ENCODE results near the gene DAB2IP.

The DAB2IP gene

DNA sequence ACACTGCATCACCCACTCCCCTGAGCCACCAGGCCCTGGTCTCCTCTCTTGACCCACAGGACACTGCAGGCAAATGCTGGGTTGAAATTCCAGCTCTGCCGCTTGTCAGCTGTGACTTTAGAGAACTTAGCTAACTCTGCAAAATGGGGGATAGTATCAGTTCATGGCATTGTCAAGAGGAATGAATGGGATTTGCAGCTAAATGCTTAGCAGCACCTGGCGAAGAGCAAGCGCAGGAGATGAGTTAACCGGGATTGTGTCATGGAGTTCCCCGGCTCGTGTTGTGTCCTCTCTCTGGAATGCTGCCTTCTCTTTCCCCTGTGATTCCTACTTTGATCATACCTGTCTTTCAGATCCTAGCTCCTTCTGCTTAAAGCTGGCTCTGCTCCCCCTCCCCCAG, 67.1 kb downstream of the DAB2IP start (continued):
- TF ChIP-seq ZNF433 (tag by site-specific recombination; IDR thresholded peaks at IDR 0.05; ENCODE audit: low read depth) = no peak
- no peak for TF ChIP-seq OVOL3 (tag by site-specific recombination; IDR thresholded peaks at IDR 0.05)
- no peak for TF ChIP-seq ZNF157 (tag by site-specific recombination; IDR thresholded peaks at IDR 0.05)
- TF ChIP-seq ZNF211 (tag by site-specific recombination; IDR thresholded peaks at IDR 0.05; ENCODE audit: low read depth) = no peak
- no peak for TF ChIP-seq ZNF530 (tag by site-specific recombination; IDR thresholded peaks at IDR 0.05; ENCODE audit: low read depth)
- no peak for TF ChIP-seq ZNF174 (tag by site-specific recombination; IDR thresholded peaks at IDR 0.05)
- no peak for TF ChIP-seq HOXC10 (CRISPR knock-in tag; IDR thresholded peaks at IDR 0.05)
- TF ChIP-seq, protein P1, sequence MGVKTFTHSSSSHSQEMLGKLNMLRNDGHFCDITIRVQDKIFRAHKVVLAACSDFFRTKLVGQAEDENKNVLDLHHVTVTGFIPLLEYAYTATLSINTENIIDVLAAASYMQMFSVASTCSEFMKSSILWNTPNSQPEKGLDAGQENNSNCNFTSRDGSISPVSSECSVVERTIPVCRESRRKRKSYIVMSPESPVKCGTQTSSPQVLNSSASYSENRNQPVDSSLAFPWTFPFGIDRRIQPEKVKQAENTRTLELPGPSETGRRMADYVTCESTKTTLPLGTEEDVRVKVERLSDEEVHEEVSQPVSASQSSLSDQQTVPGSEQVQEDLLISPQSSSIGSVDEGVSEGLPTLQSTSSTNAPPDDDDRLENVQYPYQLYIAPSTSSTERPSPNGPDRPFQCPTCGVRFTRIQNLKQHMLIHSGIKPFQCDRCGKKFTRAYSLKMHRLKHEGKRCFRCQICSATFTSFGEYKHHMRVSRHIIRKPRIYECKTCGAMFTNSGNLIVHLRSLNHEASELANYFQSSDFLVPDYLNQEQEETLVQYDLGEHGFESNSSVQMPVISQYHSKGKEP (tag by site-specific recombination; IDR thresholded peaks at IDR 0.05) = no peak
- TF ChIP-seq ZNF221 (tag by site-specific recombination; IDR thresholded peaks at IDR 0.05; ENCODE audit: borderline replicate concordance) = no peak

- CTCF ChIA-PET = interaction anchor here (0.7 kb wide), 1 partner anchor 1554 kb away, joined by 3 read pairs; no protein-coding TSS in a partner anchor
- Histone ChIP-seq H3K4me3 (ENCODE audit: low read depth, low read length) (no peak overlapping the region), H3K36me3 (ENCODE audit: control insufficient read depth in 2 of 2, insufficient read depth in 1 of 2, low read length in 2 of 2) (no peaks in the 10 kb centered on the region), H3K9me3 (ENCODE audit: control insufficient read depth, insufficient read depth, low read depth, low read length) (no peaks in the 10 kb centered on the region), H3K27ac (ENCODE audit: extremely low read depth, low read depth, low read length) (no peak overlapping the region), H3K4me1 (ENCODE audit: control insufficient read depth, insufficient read depth, low read length) (no peaks in the 10 kb centered on the region)
- TF ChIP-seq ZIC2 (tag by site-specific recombination; IDR thresholded peaks at IDR 0.05) (peak; percentile 52; the same call in 1 of the 2 replicates), ZNF549 (tag by site-specific recombination; IDR thresholded peaks at IDR 0.05) (no peak), ZNF544 (tag by site-specific recombination; IDR thresholded peaks at IDR 0.05) (no peak), KLF17 (tag by site-specific recombination; IDR thresholded peaks at IDR 0.05) (0 out of 2 replicates have a peak, but pooled peaks have one; percentile 15)
- POLR2A ChIA-PET = no interaction called here
Observed at GRCh38 chr9:121720311-121721057, 69.0 kb downstream of the DAB2IP start.

- Histone ChIP-seq H3K27ac (ENCODE audit: extremely low read depth, low read depth, low read length) (no peak overlapping the region), H3K4me1 (ENCODE audit: control insufficient read depth, insufficient read depth, low read length) (no peaks in the 10 kb centered on the region), H3K4me3 (ENCODE audit: low read depth, low read length) (no peak overlapping the region), H3K36me3 (ENCODE audit: control insufficient read depth in 2 of 2, insufficient read depth in 1 of 2, low read length in 2 of 2) (no peaks in the 10 kb centered on the region), H3K9me3 (ENCODE audit: control insufficient read depth, insufficient read depth, low read depth, low read length) (no peaks in the 10 kb centered on the region)
- ChIA-PET POLR2A (no interaction called here), CTCF (interaction anchor here (1.0 kb wide), 2 partner anchors 14 to 30 kb away, joined by 3 to 5 read pairs; no protein-coding TSS in a partner anchor)
- TF ChIP-seq ZNF274 (IDR thresholded peaks at IDR 0.05; ENCODE audit: low read length) (no peak), ZNF274 (tag by site-specific recombination; IDR thresholded peaks at IDR 0.05; ENCODE audit: borderline replicate concordance) (no peak), ZNF677 (tag by site-specific recombination; IDR thresholded peaks at IDR 0.05) (no peak), ZIC2 (tag by site-specific recombination; IDR thresholded peaks at IDR 0.05) (no peak), ZNF174 (tag by site-specific recombination; IDR thresholded peaks at IDR 0.05) (no peak), ZNF747 (tag by site-specific recombination; IDR thresholded peaks at IDR 0.05) (no peak)
- TF ChIP-seq, protein P2, sequence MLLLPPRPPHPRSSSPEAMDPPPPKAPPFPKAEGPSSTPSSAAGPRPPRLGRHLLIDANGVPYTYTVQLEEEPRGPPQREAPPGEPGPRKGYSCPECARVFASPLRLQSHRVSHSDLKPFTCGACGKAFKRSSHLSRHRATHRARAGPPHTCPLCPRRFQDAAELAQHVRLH (tag by site-specific recombination; IDR thresholded peaks at IDR 0.05) = no peak
- TF ChIP-seq, protein P3, sequence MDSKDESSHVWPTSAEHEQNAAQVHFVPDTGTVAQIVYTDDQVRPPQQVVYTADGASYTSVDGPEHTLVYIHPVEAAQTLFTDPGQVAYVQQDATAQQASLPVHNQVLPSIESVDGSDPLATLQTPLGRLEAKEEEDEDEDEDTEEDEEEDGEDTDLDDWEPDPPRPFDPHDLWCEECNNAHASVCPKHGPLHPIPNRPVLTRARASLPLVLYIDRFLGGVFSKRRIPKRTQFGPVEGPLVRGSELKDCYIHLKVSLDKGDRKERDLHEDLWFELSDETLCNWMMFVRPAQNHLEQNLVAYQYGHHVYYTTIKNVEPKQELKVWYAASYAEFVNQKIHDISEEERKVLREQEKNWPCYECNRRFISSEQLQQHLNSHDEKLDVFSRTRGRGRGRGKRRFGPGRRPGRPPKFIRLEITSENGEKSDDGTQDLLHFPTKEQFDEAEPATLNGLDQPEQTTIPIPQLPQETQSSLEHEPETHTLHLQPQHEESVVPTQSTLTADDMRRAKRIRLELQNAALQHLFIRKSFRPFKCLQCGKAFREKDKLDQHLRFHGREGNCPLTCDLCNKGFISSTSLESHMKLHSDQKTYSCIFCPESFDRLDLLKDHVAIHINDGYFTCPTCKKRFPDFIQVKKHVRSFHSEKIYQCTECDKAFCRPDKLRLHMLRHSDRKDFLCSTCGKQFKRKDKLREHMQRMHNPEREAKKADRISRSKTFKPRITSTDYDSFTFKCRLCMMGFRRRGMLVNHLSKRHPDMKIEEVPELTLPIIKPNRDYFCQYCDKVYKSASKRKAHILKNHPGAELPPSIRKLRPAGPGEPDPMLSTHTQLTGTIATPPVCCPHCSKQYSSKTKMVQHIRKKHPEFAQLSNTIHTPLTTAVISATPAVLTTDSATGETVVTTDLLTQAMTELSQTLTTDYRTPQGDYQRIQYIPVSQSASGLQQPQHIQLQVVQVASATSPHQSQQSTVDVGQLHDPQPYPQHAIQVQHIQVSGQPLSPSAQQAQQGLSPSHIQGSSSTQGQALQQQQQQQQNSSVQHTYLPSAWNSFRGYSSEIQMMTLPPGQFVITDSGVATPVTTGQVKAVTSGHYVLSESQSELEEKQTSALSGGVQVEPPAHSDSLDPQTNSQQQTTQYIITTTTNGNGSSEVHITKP (tag by site-specific recombination; IDR thresholded peaks at IDR 0.05) = no peak
- TF ChIP-seq, protein P4, sequence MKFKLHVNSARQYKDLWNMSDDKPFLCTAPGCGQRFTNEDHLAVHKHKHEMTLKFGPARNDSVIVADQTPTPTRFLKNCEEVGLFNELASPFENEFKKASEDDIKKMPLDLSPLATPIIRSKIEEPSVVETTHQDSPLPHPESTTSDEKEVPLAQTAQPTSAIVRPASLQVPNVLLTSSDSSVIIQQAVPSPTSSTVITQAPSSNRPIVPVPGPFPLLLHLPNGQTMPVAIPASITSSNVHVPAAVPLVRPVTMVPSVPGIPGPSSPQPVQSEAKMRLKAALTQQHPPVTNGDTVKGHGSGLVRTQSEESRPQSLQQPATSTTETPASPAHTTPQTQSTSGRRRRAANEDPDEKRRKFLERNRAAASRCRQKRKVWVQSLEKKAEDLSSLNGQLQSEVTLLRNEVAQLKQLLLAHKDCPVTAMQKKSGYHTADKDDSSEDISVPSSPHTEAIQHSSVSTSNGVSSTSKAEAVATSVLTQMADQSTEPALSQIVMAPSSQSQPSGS (tag by site-specific recombination; IDR thresholded peaks at IDR 0.05; ENCODE audit: low read depth) = no peak
Observed at GRCh38 chr9:121721058-121721350, 69.6 kb downstream of the DAB2IP start.
